Memory B cell (primary cell): ENCODE results near the gene ELMO1.

Source experiments
- ATAC-seq: fragments of 150-1000 bp; cut with Tn5 transposase; 2 replicates; pipeline ENCODE4 v1.10.0; 2021; ENCODE audit warnings: low read depth, mild to moderate bottlenecking, moderate library complexity
- DNase-seq, 2 donors: peaks; one replicate each; pipeline ENCODE4 v3.0.0; 2022; ENCODE audit warnings: low spot score in 2 of 2
- H3K27ac Mint-ChIP-seq: one replicate; pipeline ENCODE4 v1.8.0; 2022; ENCODE audit warnings: mild to moderate bottlenecking, moderate library complexity, mixed read lengths
- H3K27me3 Mint-ChIP-seq: one replicate; pipeline ENCODE4 v1.8.0; 2022; ENCODE audit warnings: mixed read lengths
- H3K36me3 Mint-ChIP-seq: one replicate; pipeline ENCODE4 v1.8.0; 2022; ENCODE audit warnings: mild to moderate bottlenecking, mixed read lengths
- H3K4me1 Mint-ChIP-seq: one replicate; pipeline ENCODE4 v1.8.0; 2022; ENCODE audit warnings: mixed read lengths
- H3K4me3 Mint-ChIP-seq: one replicate; pipeline ENCODE4 v1.8.0; 2022; ENCODE audit warnings: mild to moderate bottlenecking, moderate library complexity, mixed read lengths
- H3K9me3 Mint-ChIP-seq: one replicate; pipeline ENCODE4 v1.8.0; 2022; ENCODE audit warnings: mixed read lengths

Gene ELMO1

DNA sequence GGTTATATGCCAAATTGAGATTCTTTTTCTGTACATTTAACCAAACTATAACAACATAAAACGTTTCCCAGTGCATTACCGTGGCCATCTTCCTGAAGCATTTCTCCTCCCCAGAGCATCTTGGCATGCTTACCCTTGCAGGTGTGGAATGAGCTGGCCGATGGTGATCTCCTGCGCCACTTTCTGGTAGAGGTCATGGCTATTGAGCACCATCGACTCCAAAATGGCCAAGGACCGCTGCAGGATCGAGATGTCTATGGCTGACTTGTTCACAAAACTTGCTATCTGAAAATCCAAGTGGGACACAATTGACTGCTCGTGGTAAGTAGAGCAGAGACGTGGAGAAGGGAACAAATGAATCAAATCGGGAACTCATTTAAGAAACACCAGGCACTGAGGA lies 223.9 kb downstream of the ELMO1 start:
- H3K27me3 Mint-ChIP-seq = no peaks in the 10 kb centered on the region
- peaks cover 16% of the 10 kb centered on the region for H3K36me3 Mint-ChIP-seq
- ATAC-seq = no peak
- no peaks in the 10 kb centered on the region for H3K9me3 Mint-ChIP-seq
- no peak overlapping the region for H3K27ac Mint-ChIP-seq
- no peaks in the 10 kb centered on the region for H3K4me1 Mint-ChIP-seq
- no peak overlapping the region for H3K4me3 Mint-ChIP-seq
- no peak for DNase-seq

DNA sequence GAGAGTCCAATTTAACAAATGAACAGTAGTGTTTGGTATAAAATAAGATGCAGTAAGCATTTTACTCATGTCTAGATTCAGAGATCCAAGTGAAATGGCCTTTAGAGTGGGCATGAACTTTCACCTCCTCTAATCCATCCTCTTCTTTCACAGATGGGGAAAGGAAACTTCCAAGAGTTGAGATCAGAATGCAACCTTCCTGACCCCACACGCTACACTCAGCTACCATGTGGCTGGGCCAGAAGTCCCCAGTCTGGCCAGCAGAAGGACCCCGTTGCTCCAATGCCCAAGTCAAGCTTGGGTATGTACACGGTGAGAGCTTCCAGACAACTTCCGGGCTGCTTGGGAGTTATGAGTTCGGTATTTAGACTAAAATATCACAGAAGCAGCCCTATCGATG lies 228.0 kb downstream of the ELMO1 start:
- DNase-seq = no peak
- no peak for ATAC-seq
- H3K36me3 Mint-ChIP-seq = peaks cover 16% of the 10 kb centered on the region
- H3K4me3 Mint-ChIP-seq = no peak overlapping the region
- no peaks in the 10 kb centered on the region for H3K4me1 Mint-ChIP-seq
- H3K27ac Mint-ChIP-seq = no peak overlapping the region
- H3K27me3 Mint-ChIP-seq = no peaks in the 10 kb centered on the region
- H3K9me3 Mint-ChIP-seq = no peaks in the 10 kb centered on the region

DNA sequence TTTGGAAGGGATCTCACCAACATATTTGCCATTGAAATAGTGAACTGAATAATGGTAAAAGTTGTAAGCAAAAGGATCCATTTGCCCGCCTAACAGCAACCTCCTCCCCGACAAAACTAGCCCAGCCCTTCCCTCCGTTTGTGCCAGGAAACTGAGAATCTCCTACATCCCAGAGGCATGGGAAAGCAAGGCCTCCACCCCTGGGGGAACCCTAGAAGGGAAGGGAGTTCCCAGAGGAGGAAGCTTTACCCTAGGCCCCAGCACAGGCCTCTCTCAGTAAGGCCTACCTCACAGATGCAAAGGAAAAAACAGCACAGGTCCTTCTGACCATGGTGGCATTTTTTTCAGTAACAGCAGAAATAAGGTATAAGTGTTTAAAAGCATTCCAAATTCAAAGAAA lies 229.7 kb downstream of the ELMO1 start:
- Mint-ChIP-seq H3K9me3 (no peaks in the 10 kb centered on the region), H3K4me3 (no peak overlapping the region), H3K27ac (no peak overlapping the region), H3K27me3 (no peaks in the 10 kb centered on the region), H3K36me3 (peaks cover 17% of the 10 kb centered on the region), H3K4me1 (no peaks in the 10 kb centered on the region)
- DNase-seq (no peak), ATAC-seq (no peak)

DNA sequence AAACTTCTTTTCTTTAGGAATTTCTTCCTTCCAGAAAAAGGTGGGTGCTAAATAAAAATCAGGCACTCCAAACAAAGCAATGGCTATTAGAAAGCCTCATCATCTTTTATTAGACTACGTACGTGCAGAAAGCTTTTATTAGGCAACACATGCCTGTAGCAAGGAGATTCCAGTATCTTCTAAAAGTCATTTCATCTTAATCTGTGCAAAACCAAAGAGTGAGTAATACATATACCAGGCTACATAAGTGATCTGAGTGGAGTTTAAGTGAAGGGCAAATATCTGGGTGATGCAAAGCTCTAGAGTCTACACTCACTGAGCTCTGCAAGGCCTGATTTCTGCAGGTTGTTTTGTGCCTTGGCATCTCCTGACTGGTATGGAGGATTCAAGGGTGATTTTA lies 231.7 kb downstream of the ELMO1 start:
- Mint-ChIP-seq H3K27me3 (no peaks in the 10 kb centered on the region), H3K36me3 (peaks cover 19% of the 10 kb centered on the region), H3K27ac (peak overlapping the region; percentile 85), H3K4me1 (no peaks in the 10 kb centered on the region), H3K9me3 (no peaks in the 10 kb centered on the region), H3K4me3 (no peak overlapping the region)
- no peak for ATAC-seq
- DNase-seq = no peak

DNA sequence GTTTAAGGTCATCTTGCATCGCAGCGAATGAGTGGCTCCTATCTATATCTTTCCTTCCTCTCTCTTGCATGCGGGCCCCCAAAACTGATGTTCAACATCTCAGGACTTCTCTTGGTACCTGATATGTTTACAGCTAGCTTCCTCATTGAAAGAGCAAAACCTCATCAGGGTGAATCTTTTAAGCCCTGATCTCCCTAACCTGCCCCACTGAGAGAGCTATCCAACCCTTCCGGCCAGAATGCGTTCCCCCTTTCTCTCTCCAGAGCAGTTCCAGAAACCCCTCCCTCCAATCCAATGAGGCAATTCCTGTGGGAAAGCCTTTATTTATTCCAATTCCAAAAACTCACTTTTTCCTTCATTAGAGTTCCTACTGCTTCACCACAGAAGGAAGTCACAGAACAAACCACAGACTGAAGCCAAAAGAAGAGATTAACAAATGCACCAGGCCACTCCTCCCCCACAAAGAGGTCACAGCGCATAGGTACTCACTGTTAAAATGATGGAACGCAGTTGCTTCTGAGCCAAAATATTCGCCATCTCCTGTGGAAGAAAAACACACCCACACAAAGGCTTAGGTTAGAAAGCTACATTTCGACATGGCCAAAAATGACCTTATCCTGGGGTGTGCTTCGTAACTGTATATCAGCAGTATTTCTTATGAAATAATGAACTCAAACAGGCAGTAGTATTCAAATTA lies 232.4 kb downstream of the ELMO1 start:
- ATAC-seq = no peak
- Mint-ChIP-seq H3K27ac (peak overlapping the region; percentile 85), H3K4me1 (no peaks in the 10 kb centered on the region), H3K4me3 (no peak overlapping the region), H3K27me3 (no peaks in the 10 kb centered on the region), H3K9me3 (no peaks in the 10 kb centered on the region), H3K36me3 (peaks cover 22% of the 10 kb centered on the region)
- DNase-seq = no peak

DNA sequence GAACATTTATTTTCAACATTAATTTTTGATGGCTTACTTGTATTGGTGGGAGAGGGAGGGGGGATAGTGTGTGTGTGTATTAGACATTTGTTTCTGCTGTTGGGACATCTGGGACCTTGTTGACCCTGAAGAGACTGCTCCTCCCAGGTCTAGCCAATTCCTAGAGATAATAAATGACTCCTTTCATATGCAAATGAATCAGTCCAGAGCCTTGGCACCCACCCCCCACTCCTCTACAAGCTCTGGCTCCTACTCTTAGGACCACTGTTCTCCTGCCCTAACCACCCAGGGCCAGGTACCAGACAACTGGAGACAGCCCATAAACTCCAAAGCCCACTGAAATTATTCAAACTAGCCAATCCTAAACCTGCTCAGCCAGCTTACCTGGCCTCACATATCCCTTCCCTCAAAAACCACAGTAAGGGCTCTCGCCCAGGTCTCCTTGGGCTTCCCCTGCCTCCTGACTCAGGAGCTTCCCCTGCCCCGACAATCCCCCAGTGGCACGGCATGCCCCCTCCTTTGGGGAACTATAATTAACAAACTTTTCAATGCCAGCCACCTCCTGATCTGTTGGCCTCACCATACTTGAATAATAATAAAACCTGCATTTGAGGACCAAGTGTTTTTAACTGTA lies 233.3 kb downstream of the ELMO1 start:
- no peak for ATAC-seq
- Mint-ChIP-seq H3K36me3 (peaks cover 29% of the 10 kb centered on the region), H3K4me3 (no peak overlapping the region), H3K27ac (peak overlapping the region; percentile 85), H3K4me1 (no peaks in the 10 kb centered on the region), H3K9me3 (no peaks in the 10 kb centered on the region), H3K27me3 (no peaks in the 10 kb centered on the region)
- no peak for DNase-seq

DNA sequence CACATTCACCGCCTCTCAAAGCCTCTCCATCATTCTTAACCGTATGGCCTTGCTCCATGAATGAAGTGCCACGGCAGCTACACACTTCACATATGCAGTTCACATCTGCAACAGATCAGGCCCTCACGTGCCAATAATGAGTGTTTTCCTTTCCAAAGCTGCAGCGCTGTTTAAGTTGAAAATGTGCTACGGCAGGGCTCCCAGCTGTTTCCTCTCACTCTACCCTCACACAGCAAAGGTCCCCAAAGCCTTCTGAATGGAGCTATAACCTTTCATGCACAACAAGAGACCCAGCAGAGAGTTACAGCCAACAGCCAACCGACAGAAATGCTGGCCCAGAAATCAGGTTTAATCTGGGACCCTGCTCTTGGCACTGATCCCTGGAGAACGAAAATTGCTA lies 236.1 kb downstream of the ELMO1 start:
- Mint-ChIP-seq H3K36me3 (peaks cover 31% of the 10 kb centered on the region), H3K4me1 (peaks cover 3% of the 10 kb centered on the region)

DNA sequence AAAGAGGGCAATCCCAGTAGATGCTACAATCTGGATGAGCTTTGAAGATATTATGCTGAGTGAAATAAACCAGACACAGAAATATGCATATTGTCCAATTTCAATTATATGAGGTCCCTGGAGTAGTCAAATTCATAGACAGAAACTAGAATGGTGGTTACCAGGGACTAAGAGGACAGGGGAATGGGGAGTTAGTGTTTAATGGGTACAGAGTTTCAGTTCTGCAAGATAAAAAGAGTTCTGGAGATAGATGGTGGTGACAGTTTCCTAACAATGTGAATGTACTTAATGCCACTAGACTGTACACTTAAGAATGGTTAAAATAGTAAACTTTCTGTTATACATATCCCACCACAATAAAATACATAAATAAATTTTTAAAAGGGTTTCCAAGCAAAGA lies 236.6 kb downstream of the ELMO1 start:
- peak overlapping the region; percentile 54 for H3K27ac Mint-ChIP-seq
- ATAC-seq (no peak), DNase-seq (no peak)
- H3K27me3 Mint-ChIP-seq = no peaks in the 10 kb centered on the region
- no peak overlapping the region for H3K4me3 Mint-ChIP-seq
- H3K36me3 Mint-ChIP-seq = peaks cover 29% of the 10 kb centered on the region
- no peaks in the 10 kb centered on the region for H3K9me3 Mint-ChIP-seq
- peaks cover 3% of the 10 kb centered on the region for H3K4me1 Mint-ChIP-seq

More for the DNA sequence above, 236.1 kb downstream of the ELMO1 start:
- DNase-seq (no peak), ATAC-seq (no peak)
- Mint-ChIP-seq H3K4me3 (no peak overlapping the region), H3K27me3 (no peaks in the 10 kb centered on the region), H3K27ac (peak overlapping the region; percentile 60), H3K9me3 (no peaks in the 10 kb centered on the region)

DNA sequence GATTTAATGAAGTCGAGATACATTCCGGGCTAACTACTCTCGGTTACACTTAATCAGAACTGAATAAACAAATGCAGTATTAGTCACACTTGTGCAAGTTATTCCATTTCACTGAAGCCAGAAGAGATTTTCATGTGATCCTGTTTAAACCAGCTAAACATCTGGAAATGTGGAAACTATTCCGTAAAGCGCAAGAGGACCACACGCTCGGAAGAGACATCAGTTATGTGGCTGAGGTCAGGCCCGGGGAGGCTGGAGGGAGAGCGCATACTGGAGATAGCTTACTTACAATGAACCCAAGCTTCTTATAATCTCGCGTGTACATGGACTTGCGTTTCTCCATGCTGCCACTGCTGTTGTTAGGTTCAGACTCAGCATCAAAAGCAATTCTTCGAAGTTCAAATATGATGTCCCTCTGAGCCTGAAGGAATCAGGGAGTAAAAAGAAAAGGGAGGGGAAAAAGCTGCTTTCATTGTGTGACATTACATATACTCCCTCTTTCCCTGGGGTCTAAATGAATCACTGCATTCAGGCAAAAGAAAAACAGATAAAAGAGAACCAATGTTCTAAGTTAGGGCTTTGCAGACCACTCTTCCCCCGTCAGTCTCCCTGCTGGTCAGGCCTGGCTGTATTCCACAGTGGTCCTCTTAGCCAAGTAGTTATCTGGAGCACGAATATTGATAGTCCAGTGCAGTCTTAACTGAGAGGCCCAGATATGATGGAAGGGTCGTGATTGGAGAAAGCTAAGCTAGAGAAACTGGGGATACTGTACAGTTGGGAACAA lies 237.4 kb downstream of the ELMO1 start:
- Mint-ChIP-seq H3K9me3 (no peaks in the 10 kb centered on the region), H3K4me1 (peaks cover 3% of the 10 kb centered on the region), H3K27ac (peak overlapping the region; percentile 54), H3K36me3 (peaks cover 27% of the 10 kb centered on the region), H3K4me3 (no peak overlapping the region), H3K27me3 (no peaks in the 10 kb centered on the region)
- DNase-seq (no peak), ATAC-seq (no peak)

DNA sequence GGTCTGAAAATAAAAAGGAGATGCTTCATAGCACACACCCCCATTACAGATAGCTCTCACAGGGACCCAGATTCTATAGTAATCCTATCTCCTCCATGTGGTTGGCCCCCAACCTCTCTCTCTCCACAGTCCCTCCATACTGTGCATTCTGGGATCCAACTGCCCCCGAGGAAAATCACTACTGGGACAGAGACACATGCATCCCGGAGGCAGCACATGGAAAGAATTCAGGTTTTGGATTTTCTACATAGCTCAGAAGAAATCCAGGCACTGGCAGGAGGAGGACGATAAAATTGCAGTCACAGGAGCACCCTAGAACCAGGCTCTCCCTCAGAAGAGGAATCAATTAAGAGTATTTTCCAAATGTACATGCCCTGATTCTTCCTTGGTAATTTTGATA lies 239.5 kb downstream of the ELMO1 start:
- ATAC-seq (no peak), DNase-seq (no peak)
- Mint-ChIP-seq H3K4me1 (peaks cover 3% of the 10 kb centered on the region), H3K36me3 (peaks cover 32% of the 10 kb centered on the region), H3K27me3 (no peaks in the 10 kb centered on the region), H3K4me3 (no peak overlapping the region), H3K27ac (peak overlapping the region; percentile 75), H3K9me3 (no peaks in the 10 kb centered on the region)

DNA sequence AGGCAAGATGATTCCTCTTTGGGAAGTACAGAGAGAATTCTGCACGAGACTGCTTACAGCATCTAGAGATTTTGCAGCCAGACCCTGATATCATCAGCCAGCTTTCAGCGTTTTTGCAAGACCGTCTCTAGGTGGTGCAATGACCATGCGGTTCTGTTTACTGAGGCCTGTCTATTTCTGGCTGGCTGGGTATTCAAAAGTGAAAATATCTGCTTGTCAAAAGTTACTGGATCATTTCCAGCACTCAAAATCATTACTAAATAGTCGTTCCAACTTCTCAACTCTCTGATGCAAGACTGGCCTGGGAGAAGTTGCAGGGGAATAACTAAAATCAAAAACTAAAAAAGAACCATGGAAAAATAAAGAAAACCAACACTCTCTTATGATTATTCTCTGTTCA lies 240.1 kb downstream of the ELMO1 start:
- peak overlapping the region; percentile 75 for H3K27ac Mint-ChIP-seq
- H3K27me3 Mint-ChIP-seq = no peaks in the 10 kb centered on the region
- H3K36me3 Mint-ChIP-seq = peaks cover 32% of the 10 kb centered on the region
- H3K9me3 Mint-ChIP-seq = no peaks in the 10 kb centered on the region
- H3K4me3 Mint-ChIP-seq = no peak overlapping the region
- peak in 1 of 2 donors; percentile 28 for DNase-seq
- peak; percentile 84 for ATAC-seq
- H3K4me1 Mint-ChIP-seq = peaks cover 3% of the 10 kb centered on the region

DNA sequence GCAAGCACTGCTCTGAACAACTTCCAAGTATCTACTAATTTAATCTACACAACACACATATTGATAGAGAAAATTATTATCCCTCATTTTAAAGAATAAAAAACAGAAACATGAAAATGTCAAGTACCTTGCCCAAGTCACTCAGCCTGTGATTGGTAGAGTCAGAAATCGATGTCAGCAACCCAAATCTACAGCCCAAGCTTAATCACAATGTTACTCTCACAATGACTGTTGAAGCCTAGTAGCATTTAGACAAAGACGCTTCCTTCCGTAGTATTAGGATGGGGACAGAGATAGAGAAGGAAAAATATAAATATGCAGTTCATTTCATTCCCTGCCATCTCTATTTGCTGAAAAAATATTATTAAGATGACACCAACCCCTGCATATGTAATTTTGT lies 242.5 kb downstream of the ELMO1 start:
- Mint-ChIP-seq H3K36me3 (peaks cover 26% of the 10 kb centered on the region), H3K4me1 (peaks cover 6% of the 10 kb centered on the region), H3K9me3 (no peaks in the 10 kb centered on the region), H3K27ac (no peak overlapping the region), H3K4me3 (no peak overlapping the region), H3K27me3 (no peaks in the 10 kb centered on the region)
- ATAC-seq = no peak
- DNase-seq = no peak

DNA sequence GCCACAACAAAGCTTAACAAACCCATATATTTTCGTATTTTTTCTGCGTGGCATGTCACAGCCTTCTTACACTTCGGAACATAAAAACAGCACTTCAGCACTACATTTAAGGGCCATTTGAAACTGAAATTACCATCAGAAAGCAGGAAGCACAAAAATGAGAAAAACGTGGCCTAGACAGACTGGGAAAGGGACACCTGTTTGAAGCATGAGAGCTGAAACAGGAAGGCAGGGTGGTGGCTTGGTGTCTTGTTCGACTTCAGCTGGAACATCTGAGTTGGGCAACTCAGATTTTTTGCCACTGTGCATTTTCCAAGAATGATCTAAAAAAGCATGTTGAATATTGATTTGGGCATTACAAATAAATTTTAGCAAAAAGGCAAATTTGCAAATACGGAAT lies 243.2 kb downstream of the ELMO1 start:
- DNase-seq (no peak), ATAC-seq (no peak)
- Mint-ChIP-seq H3K4me3 (no peak overlapping the region), H3K36me3 (peaks cover 18% of the 10 kb centered on the region), H3K27ac (peak overlapping the region; percentile 49), H3K27me3 (no peaks in the 10 kb centered on the region), H3K9me3 (no peaks in the 10 kb centered on the region), H3K4me1 (peaks cover 9% of the 10 kb centered on the region)

DNA sequence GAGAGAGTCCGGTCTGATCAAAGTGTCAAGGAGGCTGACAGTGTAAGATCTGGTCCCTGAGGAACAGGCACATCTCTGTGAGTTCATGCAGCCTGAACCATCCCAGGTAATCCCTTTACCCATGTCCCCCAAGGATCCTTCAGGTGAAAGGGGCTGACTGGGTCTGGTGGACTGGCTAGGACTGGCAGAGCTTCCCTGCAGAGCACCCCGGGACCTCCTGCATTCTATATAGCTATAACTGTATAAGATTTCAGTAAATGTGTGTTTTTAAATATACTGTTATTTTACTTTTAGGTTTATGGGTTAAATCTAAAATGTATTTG lies 246.8 kb downstream of the ELMO1 start:
- Mint-ChIP-seq H3K27ac (no peak overlapping the region), H3K4me1 (peaks cover 9% of the 10 kb centered on the region), H3K36me3 (peaks cover 23% of the 10 kb centered on the region)

More for the DNA sequence above, 246.8 kb downstream of the ELMO1 start:
- no peak overlapping the region for H3K4me3 Mint-ChIP-seq
- H3K27me3 Mint-ChIP-seq = no peaks in the 10 kb centered on the region
- ATAC-seq = no peak
- DNase-seq = no peak
- no peaks in the 10 kb centered on the region for H3K9me3 Mint-ChIP-seq
